ENCODE measurements around the gene GTPBP6. TPM values are rescaled to one million over a fixed set of nuclear protein-coding genes. Genes with fewer than 3 reads are reported as not detected.

Gene GTPBP6
- total RNA-seq, 1 donor from 2014 or later = 68.2 TPM

DNA sequence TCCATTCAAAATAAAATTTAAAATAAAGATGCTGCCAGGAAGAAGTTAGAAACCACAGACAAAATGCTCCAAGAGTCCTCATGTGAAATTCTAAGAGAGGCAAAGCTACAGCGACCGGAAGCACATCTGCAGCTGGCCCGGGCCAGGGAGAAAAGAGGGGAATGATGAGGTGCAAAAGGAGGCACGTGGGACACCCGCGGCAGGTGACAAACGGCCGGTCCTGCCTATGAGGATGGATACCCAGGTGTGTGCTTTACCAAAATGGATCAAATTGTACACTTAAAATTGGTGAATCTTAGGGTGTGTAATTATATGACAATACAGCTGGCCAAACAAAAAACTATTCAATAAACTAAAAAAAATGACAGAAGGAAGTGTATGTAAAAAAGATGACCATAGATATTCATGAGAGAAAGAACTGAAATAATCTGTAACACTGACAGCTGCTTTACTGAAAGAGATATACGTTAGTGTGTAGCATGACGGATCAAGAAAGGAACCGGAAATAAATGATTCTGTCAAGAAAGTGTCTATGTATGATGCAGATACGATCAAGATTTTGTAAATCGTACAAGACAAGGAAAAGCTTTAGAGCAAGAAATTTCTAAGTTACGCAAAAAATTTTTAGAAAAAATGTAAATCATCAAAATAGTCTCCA is 38.6 kb upstream of the GTPBP6 start:
- DNase-seq (ENCODE audit: low read depth) = no peak
- Histone ChIP-seq H3K27me3 (ENCODE audit: control insufficient read depth, insufficient read depth, low read length) (no peaks in the 10 kb centered on the region), H3K4me3 (ENCODE audit: low read depth, low read length) (no peak overlapping the region), H3K36me3 (ENCODE audit: control insufficient read depth, insufficient read depth, low read length) (peaks cover 2% of the 10 kb centered on the region)
- TF ChIP-seq, protein P1, sequence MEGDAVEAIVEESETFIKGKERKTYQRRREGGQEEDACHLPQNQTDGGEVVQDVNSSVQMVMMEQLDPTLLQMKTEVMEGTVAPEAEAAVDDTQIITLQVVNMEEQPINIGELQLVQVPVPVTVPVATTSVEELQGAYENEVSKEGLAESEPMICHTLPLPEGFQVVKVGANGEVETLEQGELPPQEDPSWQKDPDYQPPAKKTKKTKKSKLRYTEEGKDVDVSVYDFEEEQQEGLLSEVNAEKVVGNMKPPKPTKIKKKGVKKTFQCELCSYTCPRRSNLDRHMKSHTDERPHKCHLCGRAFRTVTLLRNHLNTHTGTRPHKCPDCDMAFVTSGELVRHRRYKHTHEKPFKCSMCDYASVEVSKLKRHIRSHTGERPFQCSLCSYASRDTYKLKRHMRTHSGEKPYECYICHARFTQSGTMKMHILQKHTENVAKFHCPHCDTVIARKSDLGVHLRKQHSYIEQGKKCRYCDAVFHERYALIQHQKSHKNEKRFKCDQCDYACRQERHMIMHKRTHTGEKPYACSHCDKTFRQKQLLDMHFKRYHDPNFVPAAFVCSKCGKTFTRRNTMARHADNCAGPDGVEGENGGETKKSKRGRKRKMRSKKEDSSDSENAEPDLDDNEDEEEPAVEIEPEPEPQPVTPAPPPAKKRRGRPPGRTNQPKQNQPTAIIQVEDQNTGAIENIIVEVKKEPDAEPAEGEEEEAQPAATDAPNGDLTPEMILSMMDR (IDR thresholded peaks at IDR 0.05; ENCODE audit: insufficient read depth, low read length, severe bottlenecking) = no peak
- no peak for FAIRE-seq

DNA sequence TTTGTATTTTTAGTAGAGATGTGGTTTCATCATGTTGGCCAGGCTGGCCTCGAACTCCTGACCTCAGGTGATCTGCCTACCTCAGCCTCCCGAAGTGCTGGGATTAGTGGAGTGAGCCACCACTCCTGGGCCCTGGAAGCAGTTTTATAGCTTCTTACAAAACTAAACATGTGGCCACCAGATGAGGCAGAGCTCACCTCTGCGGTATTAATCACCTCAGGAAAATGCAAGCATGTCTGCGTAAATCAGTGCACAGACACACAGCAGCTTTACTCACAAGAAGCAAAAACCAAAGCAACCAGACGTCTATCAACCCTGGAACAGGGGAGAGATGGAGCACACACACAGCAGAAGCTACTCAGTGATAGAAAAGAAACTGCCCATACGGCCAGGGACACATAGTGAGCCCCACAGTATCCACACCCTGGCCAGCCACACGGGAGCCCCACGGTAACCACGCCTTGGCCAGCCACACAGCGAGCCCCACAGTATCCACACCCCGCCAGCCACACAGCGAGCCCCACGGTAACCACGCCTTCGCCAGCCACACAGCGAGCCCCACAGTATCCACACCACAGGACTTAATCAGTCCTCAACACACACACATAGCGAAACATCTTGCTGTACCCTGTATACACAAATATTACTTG is 37.9 kb upstream of the GTPBP6 start:
- FAIRE-seq = no peak
- H3K36me3 ChIP-seq (ENCODE audit: control insufficient read depth, insufficient read depth, low read length) = peaks cover 2% of the 10 kb centered on the region
- no peak for DNase-seq (ENCODE audit: low read depth)
- TF ChIP-seq, protein P1 (IDR thresholded peaks at IDR 0.05; ENCODE audit: insufficient read depth, low read length, severe bottlenecking) = no peak
- no peaks in the 10 kb centered on the region for H3K27me3 ChIP-seq (ENCODE audit: control insufficient read depth, insufficient read depth, low read length)
- H3K4me3 ChIP-seq (ENCODE audit: low read depth, low read length) = no peak overlapping the region

DNA sequence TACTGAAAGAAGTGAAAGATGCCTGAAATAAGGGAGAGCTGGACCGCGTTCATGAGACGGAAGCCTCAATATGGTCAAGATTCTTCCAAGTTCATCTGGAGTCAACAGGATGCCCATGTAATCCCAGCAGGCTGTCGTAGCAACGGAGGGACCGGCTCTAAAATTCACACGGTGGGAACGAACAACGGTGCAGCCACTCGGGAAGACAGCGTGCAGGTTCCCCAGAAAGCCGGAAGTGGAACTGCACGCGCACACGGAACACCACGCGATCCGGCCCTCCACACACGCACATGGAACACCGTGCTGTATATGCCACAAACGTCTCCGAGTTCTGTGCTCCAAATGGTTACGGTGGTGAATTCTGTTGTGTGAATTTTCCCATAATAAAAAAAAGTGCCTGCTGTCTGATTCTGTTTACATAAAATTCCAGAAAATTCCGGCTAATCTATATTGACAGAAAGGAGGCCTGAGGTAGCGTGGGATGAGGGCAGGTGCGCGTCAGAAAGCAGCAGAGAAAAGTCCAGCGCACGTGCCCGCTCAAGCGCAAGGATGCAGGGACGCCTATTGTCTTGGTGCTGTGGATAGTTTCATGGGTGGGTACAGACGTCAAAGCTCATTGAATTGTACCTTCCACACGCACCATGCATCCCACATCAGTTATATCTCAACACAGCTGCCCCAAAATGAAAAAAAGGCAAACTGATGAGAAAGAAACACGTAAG is 36.9 kb upstream of the GTPBP6 start:
- no peak for DNase-seq (ENCODE audit: low read depth)
- no peaks in the 10 kb centered on the region for H3K27me3 ChIP-seq (ENCODE audit: control insufficient read depth, insufficient read depth, low read length)
- no peak for FAIRE-seq
- TF ChIP-seq, protein P1 (IDR thresholded peaks at IDR 0.05; ENCODE audit: insufficient read depth, low read length, severe bottlenecking) = no peak
- H3K36me3 ChIP-seq (ENCODE audit: control insufficient read depth, insufficient read depth, low read length) = peaks cover under 1% of the 10 kb centered on the region
- H3K4me3 ChIP-seq (ENCODE audit: low read depth, low read length) = no peak overlapping the region

DNA sequence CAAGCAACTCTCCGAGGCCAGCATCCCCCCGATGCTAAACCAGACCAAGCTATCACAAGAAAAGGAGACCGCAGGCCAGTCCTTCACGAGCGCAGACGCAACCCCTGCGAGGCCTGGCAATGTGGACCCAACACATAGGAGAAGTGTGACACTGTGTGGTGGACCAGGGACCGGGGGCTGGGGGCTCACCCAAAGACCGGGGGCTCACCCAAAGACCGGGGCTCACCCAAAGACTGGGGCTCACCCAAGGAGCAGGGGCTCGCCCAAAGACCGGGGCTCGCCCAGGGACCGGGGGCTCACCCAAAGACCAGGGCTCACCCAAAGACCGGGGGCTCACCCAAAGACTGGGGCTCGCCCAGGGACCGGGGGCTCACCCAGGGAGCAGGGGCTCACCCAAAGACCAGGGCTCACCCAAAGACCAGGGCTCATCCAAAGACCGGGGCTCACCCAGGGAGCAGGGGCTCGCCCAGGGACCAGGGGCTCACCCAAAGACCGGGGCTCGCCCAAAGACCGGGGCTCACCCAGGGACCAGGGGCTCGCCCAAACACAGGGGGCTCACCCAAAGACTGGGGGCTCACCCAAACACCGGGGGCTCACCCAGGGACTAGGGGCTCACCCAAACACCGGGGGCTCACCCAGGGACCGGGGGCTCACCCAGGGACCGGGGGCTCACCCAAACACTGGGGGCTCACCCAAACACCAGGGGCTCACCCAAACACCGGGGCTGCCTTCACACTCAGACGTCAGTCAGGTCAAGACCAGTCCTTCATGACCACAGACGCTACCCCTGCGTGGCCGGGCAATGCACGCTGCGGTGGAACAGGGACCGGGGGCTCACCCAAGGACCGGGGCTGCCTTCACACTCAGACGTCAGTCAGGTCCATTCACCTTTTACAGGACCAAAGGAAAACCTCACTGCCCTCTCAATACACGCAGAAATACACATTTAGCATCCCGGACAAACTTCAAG is 35.3 kb upstream of the GTPBP6 start:
- DNase-seq (ENCODE audit: low read depth) (no peak), FAIRE-seq (no peak)

More for the DNA sequence above, 35.3 kb upstream of the GTPBP6 start:
- Histone ChIP-seq H3K4me3 (ENCODE audit: low read depth, low read length) (no peak overlapping the region), H3K27me3 (ENCODE audit: control insufficient read depth, insufficient read depth, low read length) (no peaks in the 10 kb centered on the region), H3K36me3 (ENCODE audit: control insufficient read depth, insufficient read depth, low read length) (no peaks in the 10 kb centered on the region)
- TF ChIP-seq, protein P1 (IDR thresholded peaks at IDR 0.05; ENCODE audit: insufficient read depth, low read length, severe bottlenecking) = no peak
